Adrenal gland (tissue), 12 donors: ENCODE data around the gene FBXO28. TPM values are rescaled to one million over a fixed set of nuclear protein-coding genes. Genes with fewer than 3 reads are reported as not detected.

Experiments
- DNase-seq, 7 donors: peaks; one replicate each; pipeline ENCODE4 v3.0.0-alpha.2; 2019 to 2020
- H3K27ac ChIP-seq, 5 donors: fragments of 200-600 bp; sonication (generic) in 4 of 5; 1 replicate in 3 of 5; 2 replicates in 2 of 5; pipeline versions ENCODE4 v1.5.1 to v1.8.0; 2016 to 2020; ENCODE audit warnings: mild to moderate bottlenecking in 1 of 5
- H3K27me3 ChIP-seq: fragments of 200-600 bp; 2 replicates; pipeline ENCODE4 v1.8.0; 2021
- H3K36me3 ChIP-seq, 2 donors: fragments of 200-600 bp; replicated peaks in 1 of 2; 1 replicate in 1 of 2; 2 replicates in 1 of 2; pipeline versions ENCODE4 v1.5.1 to v1.8.0; 2018 to 2022
- H3K4me1 ChIP-seq, 2 donors: fragments of 200-600 bp; replicated peaks in 1 of 2; 1 replicate in 1 of 2; 2 replicates in 1 of 2; pipeline versions ENCODE4 v1.5.1 to v1.8.0; 2018 to 2021
- H3K4me3 ChIP-seq, 4 donors: fragments of 200-600 bp; sonication (generic) in 3 of 4; one replicate each; pipeline ENCODE4 v1.5.1; 2016 to 2018
- H3K9me3 ChIP-seq, 3 donors: fragments of 200-600 bp; sonication (generic) in 1 of 3; replicated peaks in 1 of 3; 1 replicate in 2 of 3; 2 replicates in 1 of 3; pipeline versions ENCODE4 v1.5.1 to v1.8.0; 2016 to 2021
- CTCF ChIP-seq, 6 experiments: fragments of 450-650 bp in 4 of 6; fragments of 200-600 bp in 2 of 6; sonication (generic) in 1 of 6; IDR thresholded peaks; 1 replicate in 5 of 6; 2 replicates in 1 of 6; pipeline versions ENCODE4 v1.5.1 to v1.8.0; 2016 to 2021; ENCODE audit warnings: antibody characterized with exemption in 6 of 6, mild to moderate bottlenecking in 2 of 6, moderate library complexity in 1 of 6
- POLR2A ChIP-seq, 2 donors: fragments of 450-650 bp; IDR thresholded peaks; one replicate each; pipeline ENCODE4 v1.6.1; 2017; ENCODE audit warnings: antibody characterized with exemption in 2 of 2, mild to moderate bottlenecking in 2 of 2, moderate library complexity in 1 of 2
- WGBS, 4 donors: extraction: QIAGEN DNeasy Blood & Tissue Kit in 2 of 4; methylation state at CpG; one replicate each; pipeline versions ENCODE4 v1.1.5 to v1.1.7; 2013 to 2017; 5-methylcytosine and 5-hydroxymethylcytosine counted together
- intact Hi-C, 2 donors: fragments of 100-400 bp; cut with DNase I; formaldehyde crosslinking; loops; one replicate each; pipeline versions ENCODE4 v1.14.1 to v1.15.0; 2022 to 2023
- polyA plus RNA-seq, 3 donors: library from polyadenylated mRNA; stranded (reverse); fragments of 200-250 nt in 2 of 3; fragments of 350-450 nt in 1 of 3; fragmentation: Illumina TruSeq in 1 of 3; extraction: RNeasy Lipid Tissue Mini Kit (QIAGEN cat#74804) in 1 of 3; gene quantifications; one replicate each; pipeline ENCODE4 v1.2.3, GENCODE V29; 2013 to 2014
- total RNA-seq, 9 donors: library from RNA; depleted of rRNA in 4 of 9; stranded (reverse); fragments of >200 nt in 4 of 9; fragments of 120-200 nt in 1 of 9; fragmentation: NEBNext Ultra II Directional in 1 of 9; extraction: Animal tissue kit (Norgen Biotek cat#: 25700) in 1 of 9; gene quantifications; one replicate each; pipeline versions ENCODE4 v1.1.0 to v1.2.4, GENCODE V29; 2013 to 2023
- donor health status: healthy with polysubstance abuse.
- donor health status: Bipolar disorder and iron deficiency.
- donor health status: DM: yes; HTN: yes; CAD: no.
- donor health status: DM: no; HTN: no; CAD: no.
- donor health status: DM: no; HTN: no; CAD: no.
- donor health status: DM: yes; HTN: yes; CAD: no.

The FBXO28 gene
- total and polyA plus RNA-seq, 12 donors: 7.0 to 39.1 (median 23.9) TPM

GRCh38 chr1:224090116-224090515, 23.8 kb upstream of the FBXO28 start:
- Histone ChIP-seq H3K4me3 (no peak overlapping the region), H3K4me1 (no peaks in the 10 kb centered on the region), H3K27me3 (no peaks in the 10 kb centered on the region), H3K36me3 (no peaks in the 10 kb centered on the region), H3K9me3 (no peaks in the 10 kb centered on the region), H3K27ac (no peak overlapping the region)
- 79 to 84% (median 80%) methylated on average over 5 of the region's 5 CpGs for WGBS, 4 donors
- no peak for TF ChIP-seq CTCF (IDR thresholded peaks at IDR 0.05)
- no peak for TF ChIP-seq POLR2A (IDR thresholded peaks at IDR 0.05)
- intact Hi-C loops: no loop called here
- no peak for DNase-seq

- 72 to 89% (median 84%) methylated on average over 1 of the region's 1 CpG for WGBS, 4 donors
These were observed 21.8 kb upstream of the FBXO28 start for GRCh38 chr1:224092111-224092510.

GRCh38 chr1:224092601-224093000, 21.3 kb upstream of the FBXO28 start:
- Histone ChIP-seq H3K4me3 (no peak overlapping the region), H3K36me3 (no peaks in the 10 kb centered on the region), H3K27ac (no peak overlapping the region), H3K27me3 (peaks cover 3% of the 10 kb centered on the region), H3K4me1 (no peaks in the 10 kb centered on the region), H3K9me3 (no peaks in the 10 kb centered on the region)
- no peak for DNase-seq
- no peak for TF ChIP-seq CTCF (IDR thresholded peaks at IDR 0.05)
- no peak for TF ChIP-seq POLR2A (IDR thresholded peaks at IDR 0.05)
- intact Hi-C loops: no loop called here
- 72 to 89% (median 73%) methylated on average over 2 of the region's 2 CpGs for WGBS, 4 donors

More at GRCh38 chr1:224092111-224092510, 21.8 kb upstream of the FBXO28 start:
- no peaks in the 10 kb centered on the region for H3K4me1 ChIP-seq
- H3K4me3 ChIP-seq: no peak overlapping the region
- H3K36me3 ChIP-seq: no peaks in the 10 kb centered on the region
- DNase-seq: no peak
- no peak overlapping the region for H3K27ac ChIP-seq
- H3K27me3 ChIP-seq: peaks cover 3% of the 10 kb centered on the region
- intact Hi-C loops: no loop called here
- no peak for TF ChIP-seq CTCF (IDR thresholded peaks at IDR 0.05)
- no peak for TF ChIP-seq POLR2A (IDR thresholded peaks at IDR 0.05)
- no peaks in the 10 kb centered on the region for H3K9me3 ChIP-seq

- no peak overlapping the region for H3K27ac ChIP-seq
- H3K4me3 ChIP-seq: no peak overlapping the region
- H3K27me3 ChIP-seq: peaks cover 3% of the 10 kb centered on the region
- intact Hi-C loops: no loop called here
- 68 to 84% (median 79%) methylated on average over 1 of the region's 1 CpG for WGBS, 4 donors
- DNase-seq: no peak
- TF ChIP-seq CTCF (IDR thresholded peaks at IDR 0.05) (no peak), POLR2A (IDR thresholded peaks at IDR 0.05) (no peak)
- H3K36me3 ChIP-seq: no peaks in the 10 kb centered on the region
- H3K9me3 ChIP-seq: no peaks in the 10 kb centered on the region
- no peaks in the 10 kb centered on the region for H3K4me1 ChIP-seq
These were observed 18.6 kb upstream of the FBXO28 start for GRCh38 chr1:224095339-224095738.
